GM12878 (cell line): ENCODE results near the gene PHKB. TPM values are rescaled to one million over a fixed set of nuclear protein-coding genes. Genes with fewer than 3 reads are reported as not detected.

Experiments
- ATAC-seq: fragments of 200-7000 bp; cut with Tn5 transposase; 3 replicates; pipeline ENCODE4 v1.9.1; 2020; ENCODE audit warnings: mild to moderate bottlenecking, moderate library complexity
- BruUV-seq: library from RNA; stranded (reverse); fragments of 400-500 nt; replicated peaks from 2 replicates; lab custom pipeline; 2021; lab: Mats Ljungman, UMichigan
- CTCF ChIA-PET: fragments of 300-600 bp; sonication (Branson Sonifier 250); formaldehyde crosslinking; extraction: SDS; loops from one replicate; lab custom pipeline; 2021; ENCODE audit warnings: inconsistent platforms; lab: Yijun Ruan, JAX
- POLR2A ChIA-PET: fragments of 350-600 bp; formaldehyde crosslinking; extraction: SDS; loops from one replicate; lab custom pipeline; 2021; ENCODE audit warnings: inconsistent platforms; lab: Charles Lee
- RAD21 ChIA-PET: fragments of 300-600 bp; sonication (Branson Sonifier 250); formaldehyde crosslinking; loops from one replicate; lab custom pipeline; 2023; ENCODE audit warnings: antibody characterized with exemption; ENCODE audit not compliant: unreplicated experiment; lab: Charles Lee
- SMC1A ChIA-PET: fragments of 300-600 bp; sonication (Branson Sonifier 250); formaldehyde crosslinking; loops from one replicate; lab custom pipeline; 2023; ENCODE audit not compliant: unreplicated experiment, uncharacterized antibody; lab: Charles Lee
- DNase-seq: peaks from one replicate; pipeline ENCODE4 v3.0.0-alpha.2; 2011; ENCODE audit warnings: low read depth, low spot score
- FAIRE-seq: peaks from 3 replicates; lab custom pipeline; 2011; peaks lifted over from hg19 to GRCh38; lab: Jason Lieb, UNC
- H2AFZ ChIP-seq: 2 replicates; pipeline ENCODE4 v1.6.0; 2011; ENCODE audit warnings: low read depth, low read length, control low read depth; ENCODE audit not compliant: control insufficient read depth
- H3K27ac ChIP-seq: 2 replicates; pipeline ENCODE4 v1.5.1; 2011; ENCODE audit warnings: control low read depth; ENCODE audit not compliant: control insufficient read depth, insufficient read depth
- H3K27me3 ChIP-seq, 2 experiments: replicated peaks in 1 of 2; 2 replicates each; pipeline versions ENCODE4 v1.6.0 to v1.6.1; 2011; ENCODE audit warnings: low read length in 1 of 2; ENCODE audit not compliant: control insufficient read depth in 2 of 2, insufficient read depth in 2 of 2
- H3K36me3 ChIP-seq, 2 experiments: 2 replicates each; pipeline ENCODE4 v1.5.1; 2011; ENCODE audit warnings: low read length in 1 of 2; ENCODE audit not compliant: control insufficient read depth in 2 of 2, insufficient read depth in 2 of 2
- H3K4me1 ChIP-seq: 2 replicates; pipeline ENCODE4 v1.6.1; 2011; ENCODE audit warnings: mild to moderate bottlenecking, low read length, moderate library complexity, mixed read lengths; ENCODE audit not compliant: control insufficient read depth, insufficient read depth
- H3K4me2 ChIP-seq: 2 replicates; pipeline ENCODE4 v1.6.0; 2011; ENCODE audit warnings: control low read depth; ENCODE audit not compliant: control insufficient read depth, insufficient read depth
- H3K4me3 ChIP-seq: fragments of 200-600 bp; sonication (generic); 2 replicates; pipeline ENCODE4 v1.5.1; 2016
- H3K79me2 ChIP-seq: 2 replicates; pipeline ENCODE4 v1.6.0; 2011; ENCODE audit warnings: low read length; ENCODE audit not compliant: control insufficient read depth, insufficient read depth
- H3K9ac ChIP-seq: 2 replicates; pipeline ENCODE4 v1.8.0; 2011; ENCODE audit warnings: low read length, control low read depth, mixed read lengths; ENCODE audit not compliant: control insufficient read depth, insufficient read depth
- H3K9me3 ChIP-seq: replicated peaks from 3 replicates; pipeline ENCODE4 v1.5.1; 2011; ENCODE audit warnings: mild to moderate bottlenecking, low read length; ENCODE audit not compliant: control insufficient read depth, insufficient read depth
- H4K20me1 ChIP-seq: 2 replicates; pipeline ENCODE4 v1.6.0; 2011; ENCODE audit not compliant: control insufficient read depth, insufficient read depth
- CBX3 ChIP-seq: fragments of 200-600 bp; sonication (generic); IDR thresholded peaks from 2 replicates; pipeline ENCODE4 v1.6.1; 2016; ENCODE audit warnings: low read depth, borderline replicate concordance
- EP300 ChIP-seq, 2 experiments: fragments of 150-350 bp in 1 of 2; IDR thresholded peaks; 2 replicates each; pipeline ENCODE4 v1.6.1; 2011 to 2012; ENCODE audit warnings: low read depth in 2 of 2, low read length in 2 of 2, borderline replicate concordance in 1 of 2, improper control_type of control experiment in 1 of 2, inconsistent platforms in 1 of 2; ENCODE audit not compliant: control insufficient read depth in 1 of 2
- FOS ChIP-seq: IDR thresholded peaks from 3 replicates; pipeline ENCODE4 v1.6.1; 2011; ENCODE audit warnings: borderline replicate concordance; ENCODE audit not compliant: insufficient read length; ENCODE audit errors: extremely low read depth
- HDAC2 ChIP-seq: fragments of 200-600 bp; sonication (generic); IDR thresholded peaks from 2 replicates; pipeline ENCODE4 v1.6.1; 2017
- IRF4 ChIP-seq: IDR thresholded peaks from 2 replicates; pipeline ENCODE4 v1.6.1; 2011; ENCODE audit warnings: low read depth, low read length
- KLF5 ChIP-seq: fragments of 450-650 bp; IDR thresholded peaks from 2 replicates; pipeline ENCODE4 v1.6.1; 2014; ENCODE audit warnings: mild to moderate bottlenecking; ENCODE audit not compliant: partially characterized antibody
- PAX5 ChIP-seq: IDR thresholded peaks from 2 replicates; pipeline ENCODE4 v1.6.1; 2011; ENCODE audit warnings: low read depth, low read length, borderline replicate concordance
- SUZ12 ChIP-seq: fragments of 200-600 bp; sonication (generic); IDR thresholded peaks from one replicate; pipeline ENCODE4 v1.6.1; 2018; ENCODE audit warnings: antibody characterized with exemption, mild to moderate bottlenecking; ENCODE audit not compliant: unreplicated experiment
- ZNF622 ChIP-seq: fragments of 450-650 bp; IDR thresholded peaks from 2 replicates; pipeline ENCODE4 v1.6.1; 2017; ENCODE audit warnings: mild to moderate bottlenecking, inconsistent platforms
- WGBS: methylation state at CpG from one replicate; pipeline ENCODE4 v1.1.6; 2016; ENCODE audit warnings: low lambda C conversion rate; ENCODE audit not compliant: insufficient replicate concordance, insufficient coverage; ENCODE audit errors: missing lambda C conversion rate; 5-methylcytosine and 5-hydroxymethylcytosine counted together
- in situ Hi-C: fragments of 300-500 bp; cut with MboI; formaldehyde crosslinking; loops from 9 replicates; pipeline ENCODE4 v1.14.3; 2018; ENCODE audit warnings: mixed read lengths
- intact Hi-C: fragments of 100-400 bp; cut with micrococcal nuclease; formaldehyde crosslinking; loops from one replicate; pipeline ENCODE4 v1.14.2; 2022; ENCODE audit not compliant: unreplicated experiment
- polyA plus RNA-seq, 11 experiments: library from polyadenylated mRNA; depleted of rRNA in 4 of 11; unstranded in 6 of 11; stranded (reverse) in 5 of 11; fragments of >200 nt; fragmentation: Nextera tagmentation in 4 of 11; fragmentation: Illumina TruSeq in 1 of 11; extraction: Ambion mirVana in 4 of 11; extraction: Trizol in 1 of 11; gene quantifications; 1 replicate in 1 of 11; 2 replicates in 10 of 11; pipeline versions ENCODE4 v1.2.1 to v1.2.3, GENCODE V29; 2011 to 2016; ENCODE audit warnings: inconsistent platforms in 2 of 11, missing spikeins in 2 of 11, low read depth in 1 of 11
- total RNA-seq, 4 experiments: library from RNA; depleted of rRNA in 3 of 4; stranded (reverse); fragments of >200 nt in 3 of 4; fragmentation: Illumina TruSeq in 1 of 4; extraction: Trizol in 1 of 4; gene quantifications; 2 replicates each; pipeline versions ENCODE4 v1.2.1 to v1.2.3, GENCODE V29; 2013 to 2021
- TF ChIP-seq, protein P1 (sequence below): fragments of 450-650 bp; formaldehyde crosslinking; IDR thresholded peaks from 2 replicates; pipeline ENCODE4 v1.4.0; 2020; ENCODE audit warnings: mild to moderate bottlenecking, moderate library complexity

The PHKB gene
- total and polyA plus RNA-seq, 10 of the 15 experiments (the other 5 are each of a cell fraction or from before 2014, with no cell fraction given), result 14.2 to 65.6 (median 37.0) TPM

DNA sequence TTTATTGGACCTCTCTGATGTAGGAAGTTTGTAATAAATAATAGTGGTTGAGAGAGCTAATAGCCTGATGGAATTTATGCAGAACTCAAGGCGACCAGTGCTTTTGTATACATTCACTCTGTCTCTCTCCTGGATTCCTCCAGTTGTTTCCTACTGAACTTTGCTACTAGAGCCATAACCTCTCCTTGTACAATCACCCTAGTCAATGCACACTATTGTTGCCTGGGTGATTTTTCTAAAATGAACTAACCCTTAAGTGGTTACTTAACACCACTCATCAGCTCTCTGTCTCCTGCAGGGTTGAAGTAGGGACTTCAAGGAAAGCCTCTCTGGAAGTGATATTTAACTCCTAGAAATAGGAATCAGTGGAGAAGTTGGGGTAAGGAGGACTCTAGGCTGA, 9.7 kb downstream of the PHKB start:
- no peak overlapping the region for H2AFZ ChIP-seq
- POLR2A ChIA-PET, result interaction anchor here (1.2 kb wide), 1 partner anchor 9 kb away, joined by 3 read pairs; no protein-coding TSS in a partner anchor
- no peak overlapping the region for H3K27ac ChIP-seq
- RAD21 ChIA-PET, result interaction anchor here (0.8 to 19.6 kb wide), 3 partner anchors 10 to 76 kb away, joined by 3 to 238 read pairs (median 4); no protein-coding TSS in a partner anchor
- peaks cover 0 to 3% of the 10 kb centered on the region in 2 experiments; a peak in 2 of 4 replicates for H3K36me3 ChIP-seq
- BruUV-seq, result no TSS peak
- SMC1A ChIA-PET, result interaction anchor here (1.8 kb wide), 1 partner anchor 10 kb away, joined by 7 read pairs; no protein-coding TSS in a partner anchor
- H4K20me1 ChIP-seq, result no peaks in the 10 kb centered on the region
- no peaks in the 10 kb centered on the region; the same call in 1 of the 2 replicates for H3K4me1 ChIP-seq
- H3K79me2 ChIP-seq, result peaks cover 20% of the 10 kb centered on the region
- DNase-seq (no peak), FAIRE-seq (no peak)
- no peaks in the 10 kb centered on the region for H3K27me3 ChIP-seq
- TF ChIP-seq CBX3, result no peak
- no peak for TF ChIP-seq FOS
- TF ChIP-seq EP300 (IDR thresholded peaks at IDR 0.05; ENCODE audit: borderline replicate concordance in 1 of 2, control insufficient read depth in 1 of 2, low read depth in 2 of 2, low read length in 2 of 2), result no peak
- TF ChIP-seq HDAC2, result no peak
- TF ChIP-seq ZNF622, result no peak
- TF ChIP-seq KLF5, result no peak
- TF ChIP-seq SUZ12, result no peak
- TF ChIP-seq IRF4, result no peak
- no peak for TF ChIP-seq PAX5
- TF ChIP-seq, protein P1, sequence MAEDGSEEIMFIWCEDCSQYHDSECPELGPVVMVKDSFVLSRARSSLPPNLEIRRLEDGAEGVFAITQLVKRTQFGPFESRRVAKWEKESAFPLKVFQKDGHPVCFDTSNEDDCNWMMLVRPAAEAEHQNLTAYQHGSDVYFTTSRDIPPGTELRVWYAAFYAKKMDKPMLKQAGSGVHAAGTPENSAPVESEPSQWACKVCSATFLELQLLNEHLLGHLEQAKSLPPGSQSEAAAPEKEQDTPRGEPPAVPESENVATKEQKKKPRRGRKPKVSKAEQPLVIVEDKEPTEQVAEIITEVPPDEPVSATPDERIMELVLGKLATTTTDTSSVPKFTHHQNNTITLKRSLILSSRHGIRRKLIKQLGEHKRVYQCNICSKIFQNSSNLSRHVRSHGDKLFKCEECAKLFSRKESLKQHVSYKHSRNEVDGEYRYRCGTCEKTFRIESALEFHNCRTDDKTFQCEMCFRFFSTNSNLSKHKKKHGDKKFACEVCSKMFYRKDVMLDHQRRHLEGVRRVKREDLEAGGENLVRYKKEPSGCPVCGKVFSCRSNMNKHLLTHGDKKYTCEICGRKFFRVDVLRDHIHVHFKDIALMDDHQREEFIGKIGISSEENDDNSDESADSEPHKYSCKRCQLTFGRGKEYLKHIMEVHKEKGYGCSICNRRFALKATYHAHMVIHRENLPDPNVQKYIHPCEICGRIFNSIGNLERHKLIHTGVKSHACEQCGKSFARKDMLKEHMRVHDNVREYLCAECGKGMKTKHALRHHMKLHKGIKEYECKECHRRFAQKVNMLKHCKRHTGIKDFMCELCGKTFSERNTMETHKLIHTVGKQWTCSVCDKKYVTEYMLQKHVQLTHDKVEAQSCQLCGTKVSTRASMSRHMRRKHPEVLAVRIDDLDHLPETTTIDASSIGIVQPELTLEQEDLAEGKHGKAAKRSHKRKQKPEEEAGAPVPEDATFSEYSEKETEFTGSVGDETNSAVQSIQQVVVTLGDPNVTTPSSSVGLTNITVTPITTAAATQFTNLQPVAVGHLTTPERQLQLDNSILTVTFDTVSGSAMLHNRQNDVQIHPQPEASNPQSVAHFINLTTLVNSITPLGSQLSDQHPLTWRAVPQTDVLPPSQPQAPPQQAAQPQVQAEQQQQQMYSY (CRISPR knock-in tag), result no peak
- TF ChIP-seq, all 136 proteins: peak for 0
- Histone ChIP-seq H3K9ac (no peak overlapping the region), H3K4me2 (no peak overlapping the region), H3K9me3 (no peaks in the 10 kb centered on the region), H3K4me3 (no peak overlapping the region)
- in situ Hi-C loops, result no loop called here
- WGBS, result 100% methylated on average over 1 of the region's 1 CpG
- CTCF ChIA-PET, result no interaction called here
- no peak for ATAC-seq
- intact Hi-C loops, result no loop called here
